ENCODE measurements around the gene CDH26. TPM values are rescaled to one million over a fixed set of nuclear protein-coding genes. Genes with fewer than 3 reads are reported as not detected.

The CDH26 gene
- total RNA-seq, 3 donors from 2014 or later: 0.58 to 1.6 (median 0.84) TPM

- no peaks in the 10 kb centered on the region for H3K36me3 Mint-ChIP-seq (ENCODE audit: insufficient read depth)
- H3K4me1 Mint-ChIP-seq (ENCODE audit: low read depth): peaks cover 56% of the 10 kb centered on the region
- H3K4me3 Mint-ChIP-seq: peak overlapping the region; percentile 74
- H3K9me3 Mint-ChIP-seq: no peaks in the 10 kb centered on the region
- DNase-seq: no peak
- H3K27me3 Mint-ChIP-seq (ENCODE audit: low read depth): no peaks in the 10 kb centered on the region
- ATAC-seq: no peak
These were observed 100.7 kb downstream of the CDH26 start for GRCh38 chr20:60058879-60059278.

GRCh38 chr20:60060006-60060557, 101.9 kb downstream of the CDH26 start:
- DNase-seq (no peak), ATAC-seq (no peak)
- no peak overlapping the region for H3K4me3 Mint-ChIP-seq
- H3K36me3 Mint-ChIP-seq (ENCODE audit: insufficient read depth): no peaks in the 10 kb centered on the region
- no peaks in the 10 kb centered on the region for H3K27me3 Mint-ChIP-seq (ENCODE audit: low read depth)
- H3K9me3 Mint-ChIP-seq: no peaks in the 10 kb centered on the region
- peaks cover 58% of the 10 kb centered on the region for H3K4me1 Mint-ChIP-seq (ENCODE audit: low read depth)

DNA sequence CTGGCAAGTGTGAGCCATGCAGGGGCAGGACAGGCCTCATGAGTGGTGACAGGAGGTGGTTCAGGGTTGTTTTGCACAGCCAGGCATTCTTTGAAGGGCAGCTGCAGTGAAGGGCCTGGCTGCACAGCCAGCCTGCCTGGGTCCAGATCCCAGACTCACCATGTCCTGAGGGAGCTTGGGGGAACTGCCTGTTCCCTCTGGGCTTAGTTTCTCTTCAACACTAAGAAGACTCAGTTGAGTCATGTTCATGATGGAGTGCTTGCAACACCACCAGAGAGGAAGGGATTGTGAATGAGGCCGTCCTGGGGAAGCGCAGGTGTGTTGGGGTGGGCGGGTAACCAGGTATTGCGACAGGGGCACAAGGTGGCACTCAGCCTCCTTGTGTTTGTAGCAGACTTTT, 102.4 kb downstream of the CDH26 start:
- ATAC-seq (no peak), DNase-seq (no peak)
- Mint-ChIP-seq H3K27me3 (ENCODE audit: low read depth) (no peaks in the 10 kb centered on the region), H3K36me3 (ENCODE audit: insufficient read depth) (no peaks in the 10 kb centered on the region), H3K9me3 (no peaks in the 10 kb centered on the region), H3K4me1 (ENCODE audit: low read depth) (peaks cover 53% of the 10 kb centered on the region), H3K4me3 (no peak overlapping the region)

- ATAC-seq (no peak), DNase-seq (no peak)
- no peaks in the 10 kb centered on the region for H3K27me3 Mint-ChIP-seq (ENCODE audit: low read depth)
- peaks cover 35% of the 10 kb centered on the region for H3K4me1 Mint-ChIP-seq (ENCODE audit: low read depth)
- H3K9me3 Mint-ChIP-seq: no peaks in the 10 kb centered on the region
- no peaks in the 10 kb centered on the region for H3K36me3 Mint-ChIP-seq (ENCODE audit: insufficient read depth)
- H3K4me3 Mint-ChIP-seq: no peak overlapping the region
These were observed 104.3 kb downstream of the CDH26 start for GRCh38 chr20:60062431-60063047.

DNA sequence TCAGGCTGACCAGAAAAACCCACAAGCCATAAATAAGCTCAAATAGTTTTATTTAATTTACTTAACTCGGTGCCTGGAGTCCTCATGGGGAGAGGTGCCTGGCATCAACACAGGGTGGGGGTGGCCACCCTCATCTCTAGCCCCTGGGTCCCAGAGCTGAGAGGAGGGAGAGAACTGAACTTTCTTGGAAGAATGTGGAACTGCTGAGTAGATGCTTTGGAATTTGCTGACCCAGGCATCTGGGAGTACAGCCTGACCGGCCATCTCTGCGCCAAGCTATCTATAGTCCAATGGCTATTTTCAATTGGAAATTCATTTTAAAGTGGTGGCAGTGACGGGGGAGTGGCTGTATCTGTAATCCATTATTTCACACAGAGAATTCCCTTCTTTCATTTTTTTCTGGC, 104.8 kb downstream of the CDH26 start:
- no peaks in the 10 kb centered on the region for H3K9me3 Mint-ChIP-seq
- DNase-seq (no peak), ATAC-seq (no peak)
- H3K36me3 Mint-ChIP-seq (ENCODE audit: insufficient read depth): no peaks in the 10 kb centered on the region
- no peak overlapping the region for H3K4me3 Mint-ChIP-seq
- no peaks in the 10 kb centered on the region for H3K27me3 Mint-ChIP-seq (ENCODE audit: low read depth)
- peaks cover 30% of the 10 kb centered on the region for H3K4me1 Mint-ChIP-seq (ENCODE audit: low read depth)

DNA sequence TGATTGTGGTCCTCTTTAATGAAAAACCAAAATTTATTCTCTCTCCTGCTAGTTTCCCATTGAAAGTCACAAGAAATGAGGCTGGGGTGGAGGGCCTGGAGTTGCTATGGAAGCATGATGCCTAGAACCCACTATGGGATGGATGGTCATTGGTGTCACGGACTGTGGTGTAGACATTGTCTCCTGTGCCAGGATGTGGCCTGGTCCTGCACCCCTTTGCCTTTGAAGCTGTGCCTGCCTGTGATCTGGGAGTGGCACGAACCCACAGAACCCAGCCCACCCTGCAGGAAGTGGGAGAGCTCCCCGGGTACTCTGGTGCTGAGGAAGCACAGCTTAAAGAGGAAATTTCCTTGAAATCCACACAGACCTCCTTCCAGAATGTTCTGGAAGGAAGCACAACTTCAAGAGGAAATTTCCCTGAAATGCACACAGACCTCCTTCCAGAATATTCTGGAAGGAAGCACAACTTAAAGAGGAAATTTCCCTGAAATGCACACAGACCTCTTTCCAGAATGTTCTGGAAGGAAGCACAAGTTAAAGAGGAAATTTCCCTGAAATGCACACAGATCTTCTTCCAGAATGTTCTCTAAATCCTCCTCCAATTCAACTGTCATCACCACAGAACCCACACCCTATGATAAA, 105.6 kb downstream of the CDH26 start:
- Mint-ChIP-seq H3K4me1 (ENCODE audit: low read depth) (peaks cover 22% of the 10 kb centered on the region), H3K36me3 (ENCODE audit: insufficient read depth) (no peaks in the 10 kb centered on the region), H3K27me3 (ENCODE audit: low read depth) (no peaks in the 10 kb centered on the region), H3K9me3 (no peaks in the 10 kb centered on the region), H3K4me3 (no peak overlapping the region)
- no peak for ATAC-seq
- no peak for DNase-seq

Other genes starting within 250 kb of the CDH26 start
- gene SYCP2, start 24.8 kb upstream of the CDH26 start, total RNA-seq: 1 to 10 TPM; 1.1 to 2.5 (median 2.1) TPM
- 1 to 10 TPM; 3.5 to 4.2 (median 4.1) TPM for gene PPP1R3D, start 18.1 kb upstream of the CDH26 start, total RNA-seq
- gene FAM217B, start 18.0 kb upstream of the CDH26 start, total RNA-seq: 10 to 100 TPM; 21.6 to 26.6 (median 23.3) TPM

Measured in activated T-cell treated with anti-CD3 and anti-CD28 coated beads, Interleukin-2, amount 50 U/mL, for 4 hours (primary cell).